GM23248 (cell line): ENCODE results near the gene FNTB. TPM values are rescaled to one million over a fixed set of nuclear protein-coding genes. Genes with fewer than 3 reads are reported as not detected.

ENCODE experiments used
- DNase-seq: peaks from one replicate; pipeline ENCODE4 v3.0.0-alpha.2; 2015
- H2AFZ ChIP-seq: fragments of 200-600 bp; sonication (generic); 2 replicates; pipeline ENCODE4 v1.6.1; 2016; ENCODE audit warnings: antibody characterized with exemption
- H3F3A ChIP-seq: fragments of 200-600 bp; sonication (generic); 2 replicates; pipeline ENCODE4 v1.6.1; 2016; ENCODE audit warnings: mild to moderate bottlenecking, antibody characterized with exemption, mixed run types; ENCODE audit not compliant: insufficient read depth
- H3K27ac ChIP-seq: fragments of 200-600 bp; sonication (generic); 2 replicates; pipeline ENCODE4 v1.5.1; 2016; ENCODE audit warnings: mild to moderate bottlenecking
- H3K27me3 ChIP-seq: fragments of 200-600 bp; sonication (generic); replicated peaks from 2 replicates; pipeline ENCODE4 v1.6.1; 2016; ENCODE audit warnings: mild to moderate bottlenecking; ENCODE audit not compliant: insufficient read depth
- H3K36me3 ChIP-seq: fragments of 200-600 bp; sonication (generic); 2 replicates; pipeline ENCODE4 v1.6.1; 2016; ENCODE audit warnings: low read depth, mild to moderate bottlenecking
- H3K4me1 ChIP-seq: fragments of 200-600 bp; sonication (generic); 2 replicates; pipeline ENCODE4 v1.6.1; 2016; ENCODE audit warnings: mild to moderate bottlenecking; ENCODE audit not compliant: insufficient read depth
- H3K4me2 ChIP-seq: fragments of 200-600 bp; sonication (generic); one replicate; pipeline ENCODE4 v1.6.1; 2016; ENCODE audit warnings: mild to moderate bottlenecking; ENCODE audit not compliant: unreplicated experiment
- H3K4me3 ChIP-seq: fragments of 200-600 bp; sonication (generic); 2 replicates; pipeline ENCODE4 v1.5.1; 2016; ENCODE audit warnings: mild to moderate bottlenecking
- H3K79me2 ChIP-seq: fragments of 200-600 bp; sonication (generic); 2 replicates; pipeline ENCODE4 v1.6.1; 2016; ENCODE audit warnings: mild to moderate bottlenecking; ENCODE audit not compliant: insufficient read depth
- H3K9ac ChIP-seq: fragments of 200-600 bp; sonication (generic); 2 replicates; pipeline ENCODE4 v1.6.1; 2016; ENCODE audit warnings: mild to moderate bottlenecking
- H3K9me2 ChIP-seq: fragments of 200-600 bp; sonication (generic); 2 replicates; pipeline ENCODE4 v1.6.1; 2016; ENCODE audit warnings: mixed run types, mild to moderate bottlenecking, moderate library complexity; ENCODE audit not compliant: insufficient read depth
- H3K9me3 ChIP-seq: fragments of 200-600 bp; sonication (generic); one replicate; pipeline ENCODE4 v1.6.1; 2017; ENCODE audit warnings: low read depth
- H4K20me1 ChIP-seq: fragments of 200-600 bp; sonication (generic); 2 replicates; pipeline ENCODE4 v1.6.0; 2016; ENCODE audit not compliant: insufficient read depth
- EZH2 ChIP-seq: fragments of 200-600 bp; sonication (generic); IDR thresholded peaks from 2 replicates; pipeline ENCODE4 v1.6.1; 2018; ENCODE audit warnings: antibody characterized with exemption, mild to moderate bottlenecking; ENCODE audit not compliant: insufficient read depth, poor library complexity, severe bottlenecking
- EZH2phosphoT487 ChIP-seq: fragments of 200-600 bp; sonication (generic); IDR thresholded peaks from 2 replicates; pipeline ENCODE4 v1.6.1; 2018; ENCODE audit warnings: antibody characterized with exemption, moderate library complexity, mild to moderate bottlenecking, low read depth; ENCODE audit not compliant: insufficient read depth
- WGBS, 2 experiments: methylation state at CpG; one replicate each; pipeline ENCODE4 v1.1.6; 2015 to 2017; ENCODE audit warnings: low lambda C conversion rate in 2 of 2, low coverage in 1 of 2; ENCODE audit errors: missing lambda C conversion rate in 2 of 2; 5-methylcytosine and 5-hydroxymethylcytosine counted together
- in situ Hi-C: fragments of 300-500 bp; cut with MboI; formaldehyde crosslinking; loops from 2 replicates; pipeline ENCODE4 v1.15.0; 2020
- polyA plus RNA-seq: library from polyadenylated mRNA; unstranded; fragments of >200 nt; fragmentation: Nextera tagmentation; extraction: Ambion mirVana; gene quantifications from 2 replicates; pipeline ENCODE4 v1.2.1, GENCODE V29; 2016
- total RNA-seq: library from RNA; depleted of rRNA; stranded (reverse); fragments of >200 nt; shearing (Covaris generic); gene quantifications from 2 replicates; pipeline ENCODE4 v1.2.3, GENCODE V29; 2014

Gene FNTB
- total and polyA plus RNA-seq, 2 experiments from 2014 or later = 15.5 to 19.5 TPM

DNA sequence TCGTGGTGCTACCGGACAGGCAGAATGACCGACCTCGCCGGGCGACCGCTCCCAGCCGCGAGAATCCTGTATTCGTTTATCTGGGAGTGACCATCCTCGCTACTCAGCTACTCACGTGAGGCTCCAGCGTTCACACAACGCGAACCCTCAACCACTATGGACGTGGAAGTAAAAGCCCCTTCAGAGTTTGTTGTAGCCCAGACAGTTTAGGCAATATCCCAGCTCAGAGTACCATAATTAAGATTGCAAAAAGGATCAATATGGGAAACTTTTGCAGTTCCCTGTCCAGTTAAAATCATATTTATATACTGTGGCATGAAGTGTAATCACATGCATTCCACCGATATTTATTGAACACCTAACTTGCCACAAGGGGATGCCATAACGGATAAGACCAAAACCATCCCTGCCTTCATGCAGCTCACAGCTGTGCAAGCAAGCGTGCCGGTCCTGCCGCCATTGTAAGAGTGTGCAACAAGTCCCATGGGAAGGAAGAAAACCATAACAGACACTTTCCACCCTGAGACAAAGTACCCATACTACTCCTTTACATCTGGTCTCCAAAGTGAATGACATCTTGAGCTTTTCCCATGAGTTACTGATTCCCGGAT lies 116.6 kb downstream of the FNTB start:
- Histone ChIP-seq H3K27ac (peak overlapping the region; percentile 67), H3K36me3 (peaks cover 8% of the 10 kb centered on the region; the same call in 1 of the 2 replicates), H2AFZ (peak overlapping the region; percentile 99), H3K4me3 (peak overlapping the region; percentile 89), H3K27me3 (no peaks in the 10 kb centered on the region), H3K9me2 (no peaks in the 10 kb centered on the region), H3K4me1 (peaks cover 20% of the 10 kb centered on the region), H3K4me2 (peak overlapping the region; percentile 84), H3K79me2 (peaks cover 40% of the 10 kb centered on the region), H3K9me3 (no peaks in the 10 kb centered on the region), H3K9ac (peak overlapping the region; percentile 81), H4K20me1 (no peaks in the 10 kb centered on the region), H3F3A (no peaks in the 10 kb centered on the region)
- DNase-seq = peak; percentile 47
- TF ChIP-seq EZH2 (no peak), EZH2phosphoT487 (no peak)
- in situ Hi-C loops = no loop called here
- WGBS, 2 experiments = 7 to 10% methylated on average over 13 to 22 of the region's 22 CpGs

DNA sequence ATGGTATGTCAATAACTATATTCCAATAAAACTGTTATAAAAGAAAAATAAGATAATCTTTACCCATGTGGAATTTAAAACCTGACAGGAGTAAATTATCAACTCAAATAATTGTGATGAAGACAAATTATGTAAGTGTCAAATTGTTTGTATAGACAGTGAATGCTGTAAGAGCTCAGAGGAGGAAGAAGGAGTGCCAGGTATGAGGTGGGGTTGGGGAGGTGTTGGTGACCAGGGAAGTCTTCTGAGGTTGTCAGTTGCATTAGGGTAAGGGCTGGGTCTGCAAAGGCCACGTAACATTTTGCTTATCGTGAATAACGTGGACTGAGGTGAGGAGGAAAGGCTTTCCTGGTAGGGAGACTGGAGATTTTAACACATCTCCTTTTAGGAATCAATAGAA lies 118.1 kb downstream of the FNTB start:
- H3K9me3 ChIP-seq = no peaks in the 10 kb centered on the region
- H3F3A ChIP-seq = no peaks in the 10 kb centered on the region
- no peak overlapping the region for H3K4me2 ChIP-seq
- peaks cover 8% of the 10 kb centered on the region; the same call in 1 of the 2 replicates for H3K36me3 ChIP-seq
- no peak overlapping the region for H3K9ac ChIP-seq
- no peaks in the 10 kb centered on the region for H3K9me2 ChIP-seq
- TF ChIP-seq EZH2 (no peak), EZH2phosphoT487 (no peak)
- no peak overlapping the region for H3K4me3 ChIP-seq
- no peak for DNase-seq
- WGBS, 2 experiments = 81 to 85% methylated on average over 3 of the region's 3 CpGs
- H3K4me1 ChIP-seq = peaks cover 9% of the 10 kb centered on the region
- H2AFZ ChIP-seq = no peak overlapping the region
- peaks cover 25% of the 10 kb centered on the region for H3K79me2 ChIP-seq
- H3K27me3 ChIP-seq = no peaks in the 10 kb centered on the region
- no peak overlapping the region for H3K27ac ChIP-seq
- in situ Hi-C loops = no loop called here
- H4K20me1 ChIP-seq = no peaks in the 10 kb centered on the region

DNA sequence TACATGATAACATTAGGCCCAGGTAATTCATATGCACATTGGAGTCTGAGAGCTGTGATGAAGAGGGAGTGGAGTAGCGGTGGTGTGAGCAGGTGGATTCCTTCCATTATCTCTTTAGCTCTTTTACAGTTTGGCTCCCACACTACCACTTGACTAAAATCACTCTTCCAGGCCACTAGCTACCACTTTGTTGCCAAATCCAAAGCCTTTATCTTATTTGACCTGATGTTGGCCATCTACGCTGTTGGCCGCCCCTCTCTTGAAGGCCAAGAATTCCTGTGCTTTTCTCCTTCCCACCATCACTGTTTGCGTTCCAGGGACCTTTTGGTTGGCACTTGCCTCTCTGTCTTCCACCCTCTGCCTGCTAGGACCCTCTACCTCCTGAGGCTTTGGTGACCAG lies 119.6 kb downstream of the FNTB start:
- peaks cover 10% of the 10 kb centered on the region for H3K79me2 ChIP-seq
- H3F3A ChIP-seq = no peaks in the 10 kb centered on the region
- in situ Hi-C loops = no loop called here
- H3K9me2 ChIP-seq = no peaks in the 10 kb centered on the region
- H3K27me3 ChIP-seq = no peaks in the 10 kb centered on the region
- no peak for DNase-seq
- no peaks in the 10 kb centered on the region for H3K9me3 ChIP-seq
- no peaks in the 10 kb centered on the region for H3K36me3 ChIP-seq
- no peak overlapping the region for H3K27ac ChIP-seq
- H2AFZ ChIP-seq = no peak overlapping the region
- TF ChIP-seq EZH2phosphoT487 (no peak), EZH2 (no peak)
- 90 to 92% methylated on average over 4 of the region's 4 CpGs for WGBS, 2 experiments
- no peak overlapping the region for H3K4me2 ChIP-seq
- H3K4me1 ChIP-seq = no peaks in the 10 kb centered on the region
- no peaks in the 10 kb centered on the region for H4K20me1 ChIP-seq
- no peak overlapping the region for H3K4me3 ChIP-seq
- no peak overlapping the region for H3K9ac ChIP-seq

DNA sequence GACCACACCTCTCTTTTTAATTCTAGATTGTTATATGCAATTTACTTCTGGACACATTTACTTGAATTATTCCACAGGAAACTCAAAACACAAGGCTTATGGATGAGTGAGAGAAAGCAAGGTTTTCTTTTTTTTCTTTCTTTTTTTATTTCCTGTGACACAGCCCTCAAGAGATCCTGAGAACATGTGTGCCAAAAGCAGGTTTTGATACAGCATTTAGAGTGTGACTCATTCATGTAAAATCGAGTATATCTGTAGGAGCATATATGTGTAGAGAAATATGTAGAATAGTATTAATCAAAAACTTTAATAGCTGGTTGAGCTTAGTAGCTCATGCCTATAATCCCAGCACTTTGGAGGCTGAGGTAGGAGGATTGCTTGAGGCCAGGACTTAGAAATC lies 120.0 kb downstream of the FNTB start:
- TF ChIP-seq EZH2 = no peak
- no peak for TF ChIP-seq EZH2phosphoT487
- no peaks in the 10 kb centered on the region for H3K27me3 ChIP-seq
- no peak overlapping the region for H2AFZ ChIP-seq
- H3K4me2 ChIP-seq = no peak overlapping the region
- no peaks in the 10 kb centered on the region for H3K9me2 ChIP-seq
- H3K4me1 ChIP-seq = no peaks in the 10 kb centered on the region
- in situ Hi-C loops = no loop called here
- no peak for DNase-seq
- H4K20me1 ChIP-seq = no peaks in the 10 kb centered on the region
- H3K79me2 ChIP-seq = peaks cover 6% of the 10 kb centered on the region
- no peaks in the 10 kb centered on the region for H3K36me3 ChIP-seq
- no peak overlapping the region for H3K27ac ChIP-seq
- no peaks in the 10 kb centered on the region for H3F3A ChIP-seq
- H3K4me3 ChIP-seq = no peak overlapping the region
- WGBS, 2 experiments = 21 to 53% methylated on average over 1 of the region's 1 CpG
- H3K9ac ChIP-seq = no peak overlapping the region
- H3K9me3 ChIP-seq = no peaks in the 10 kb centered on the region
